ENCODE results near the gene IRS2. TPM values are rescaled to one million over a fixed set of nuclear protein-coding genes. Genes with fewer than 3 reads are reported as not detected.

IRS2 gene
- total RNA-seq, 1 donor from 2014 or later, result 43.8 TPM

DNA sequence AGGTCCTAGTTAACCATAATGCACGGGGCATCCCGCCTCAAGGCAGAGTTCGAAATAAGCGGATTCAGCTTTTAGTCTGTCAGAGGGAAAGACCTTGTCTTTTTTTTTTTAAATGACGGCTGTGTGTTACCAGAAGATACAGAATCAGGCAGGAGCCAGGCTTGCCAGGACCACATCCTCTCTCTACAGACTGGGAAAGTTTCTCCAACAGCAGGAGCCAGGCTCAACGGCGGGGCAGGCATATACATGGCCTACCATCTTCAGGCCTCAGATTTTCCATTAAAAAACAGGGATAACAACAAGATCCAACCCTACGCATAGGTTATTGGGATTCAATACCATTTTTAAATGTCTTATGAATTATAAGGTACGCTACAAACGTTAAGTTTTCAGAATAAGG is 17.8 kb downstream of the IRS2 start:
- DNase-seq (no peak), ATAC-seq (no peak)
- Histone ChIP-seq H3K4me3 (no peak overlapping the region), H3K27me3 (no peaks in the 10 kb centered on the region), H3K9me3 (no peaks in the 10 kb centered on the region), H3K4me1 (peaks cover 5% of the 10 kb centered on the region), H3K27ac (no peak overlapping the region), H3K36me3 (peaks cover 36% of the 10 kb centered on the region)
- TF ChIP-seq, protein P1, sequence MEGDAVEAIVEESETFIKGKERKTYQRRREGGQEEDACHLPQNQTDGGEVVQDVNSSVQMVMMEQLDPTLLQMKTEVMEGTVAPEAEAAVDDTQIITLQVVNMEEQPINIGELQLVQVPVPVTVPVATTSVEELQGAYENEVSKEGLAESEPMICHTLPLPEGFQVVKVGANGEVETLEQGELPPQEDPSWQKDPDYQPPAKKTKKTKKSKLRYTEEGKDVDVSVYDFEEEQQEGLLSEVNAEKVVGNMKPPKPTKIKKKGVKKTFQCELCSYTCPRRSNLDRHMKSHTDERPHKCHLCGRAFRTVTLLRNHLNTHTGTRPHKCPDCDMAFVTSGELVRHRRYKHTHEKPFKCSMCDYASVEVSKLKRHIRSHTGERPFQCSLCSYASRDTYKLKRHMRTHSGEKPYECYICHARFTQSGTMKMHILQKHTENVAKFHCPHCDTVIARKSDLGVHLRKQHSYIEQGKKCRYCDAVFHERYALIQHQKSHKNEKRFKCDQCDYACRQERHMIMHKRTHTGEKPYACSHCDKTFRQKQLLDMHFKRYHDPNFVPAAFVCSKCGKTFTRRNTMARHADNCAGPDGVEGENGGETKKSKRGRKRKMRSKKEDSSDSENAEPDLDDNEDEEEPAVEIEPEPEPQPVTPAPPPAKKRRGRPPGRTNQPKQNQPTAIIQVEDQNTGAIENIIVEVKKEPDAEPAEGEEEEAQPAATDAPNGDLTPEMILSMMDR (IDR thresholded peaks at IDR 0.05), result no peak
- intact Hi-C loops (cut with DNase I), result no loop called here

GRCh38 chr13:109768176-109768575 is 18.2 kb downstream of the IRS2 start:
- Histone ChIP-seq H3K36me3 (peaks cover 36% of the 10 kb centered on the region), H3K4me3 (no peak overlapping the region), H3K9me3 (no peaks in the 10 kb centered on the region), H3K27ac (no peak overlapping the region), H3K4me1 (peaks cover 5% of the 10 kb centered on the region), H3K27me3 (no peaks in the 10 kb centered on the region)
- TF ChIP-seq, protein P1 (IDR thresholded peaks at IDR 0.05), result no peak
- intact Hi-C loops (cut with DNase I), result no loop called here
- no peak for DNase-seq
- no peak for ATAC-seq

DNA sequence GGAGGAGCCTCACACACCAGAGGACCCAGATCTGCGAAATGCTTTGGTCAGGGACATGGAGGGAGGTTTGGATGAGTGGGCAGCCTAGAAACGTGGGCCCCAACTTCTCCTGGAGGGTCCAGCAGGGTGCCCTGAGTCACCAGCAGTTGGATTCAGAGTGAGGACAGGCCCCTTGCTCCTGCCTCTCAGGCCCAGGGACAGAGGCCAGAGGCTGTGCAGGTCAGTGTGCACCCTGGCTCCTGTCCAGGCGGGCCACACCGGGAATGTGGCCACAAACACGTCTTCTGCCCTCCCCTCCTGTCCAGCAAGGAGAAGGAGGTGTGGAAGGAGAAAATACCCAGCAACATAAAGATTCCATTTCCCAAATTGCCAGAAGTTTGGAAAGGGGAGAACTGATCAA is 19.4 kb downstream of the IRS2 start:
- no peak overlapping the region for H3K4me3 ChIP-seq
- no peaks in the 10 kb centered on the region for H3K27me3 ChIP-seq
- ATAC-seq (no peak), DNase-seq (no peak)
- TF ChIP-seq, protein P1 (IDR thresholded peaks at IDR 0.05), result no peak
- peaks cover 5% of the 10 kb centered on the region for H3K4me1 ChIP-seq
- peaks cover 35% of the 10 kb centered on the region for H3K36me3 ChIP-seq
- H3K27ac ChIP-seq, result no peak overlapping the region
- intact Hi-C loops (cut with DNase I), result no loop called here
- H3K9me3 ChIP-seq, result no peaks in the 10 kb centered on the region

- H3K27ac ChIP-seq, result no peak overlapping the region
- TF ChIP-seq, protein P1 (IDR thresholded peaks at IDR 0.05), result no peak
- H3K27me3 ChIP-seq, result no peaks in the 10 kb centered on the region
- intact Hi-C loops (cut with DNase I), result no loop called here
- DNase-seq (no peak), ATAC-seq (peak; percentile 71)
- H3K4me3 ChIP-seq, result no peak overlapping the region
- peaks cover 28% of the 10 kb centered on the region for H3K36me3 ChIP-seq
- H3K9me3 ChIP-seq, result no peaks in the 10 kb centered on the region
- H3K4me1 ChIP-seq, result peaks cover 5% of the 10 kb centered on the region
These were observed 21.7 kb downstream of the IRS2 start for GRCh38 chr13:109764470-109765291.

DNA sequence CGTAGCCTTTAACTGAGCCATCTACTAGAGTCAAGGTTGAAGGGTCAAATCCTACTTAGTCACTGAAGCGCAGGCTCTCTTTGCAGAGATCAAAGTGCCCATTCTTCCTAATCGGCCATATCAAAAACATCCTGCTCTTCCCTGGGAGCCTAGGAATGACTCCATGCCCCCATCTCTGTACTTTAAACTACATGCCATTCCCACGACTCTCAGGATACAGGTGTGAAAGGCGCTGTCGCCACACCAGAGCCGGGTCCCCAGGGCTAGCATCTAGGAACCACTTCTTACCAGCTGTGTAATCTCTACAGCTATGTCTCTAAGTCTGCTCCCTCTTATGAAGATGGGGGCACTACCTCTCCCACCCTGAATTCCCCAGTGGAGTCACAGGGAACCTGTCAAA is 22.3 kb downstream of the IRS2 start:
- ATAC-seq, result no peak
- Histone ChIP-seq H3K9me3 (no peaks in the 10 kb centered on the region), H3K4me1 (no peaks in the 10 kb centered on the region), H3K36me3 (peaks cover 24% of the 10 kb centered on the region), H3K4me3 (no peak overlapping the region), H3K27ac (no peak overlapping the region), H3K27me3 (no peaks in the 10 kb centered on the region)
- no peak for DNase-seq
- TF ChIP-seq, protein P1 (IDR thresholded peaks at IDR 0.05), result no peak
- intact Hi-C loops (cut with DNase I), result no loop called here
